Activated gamma-delta T cell treated with Interleukin-2 at 50 U/mL for 16 hours (primary cell): Measurements from ENCODE around the gene LOX.
"Not testable (repeated sequence)": the region's sequence is repeated elsewhere in the genome, so short reads cannot be mapped to it uniquely, and the experiment has no call there.

Experiments
- DNase-seq: peaks from one replicate; pipeline ENCODE4 v3.0.0-alpha.2; 2020

LOX gene

DNA sequence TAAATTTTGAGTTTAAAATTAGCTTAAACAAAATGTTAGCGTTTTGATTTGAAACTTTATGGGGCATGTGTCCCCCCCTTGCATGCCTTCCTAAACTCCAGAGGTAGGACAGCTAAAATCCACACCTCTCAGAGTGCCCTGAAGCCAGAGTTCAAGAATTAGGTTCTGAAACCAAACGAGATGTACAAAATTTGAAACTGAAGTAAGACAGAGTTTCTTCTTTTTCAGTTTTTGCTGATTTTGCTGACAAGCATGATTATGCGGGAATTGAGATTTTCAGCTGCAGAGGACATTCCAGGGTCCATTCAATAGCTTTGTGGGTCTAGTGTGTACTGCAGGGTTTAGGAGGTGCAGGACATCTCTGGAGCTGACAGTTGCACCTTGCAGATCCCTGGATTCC, 17.1 kb upstream of the LOX start:
- DNase-seq: no peak

DNA sequence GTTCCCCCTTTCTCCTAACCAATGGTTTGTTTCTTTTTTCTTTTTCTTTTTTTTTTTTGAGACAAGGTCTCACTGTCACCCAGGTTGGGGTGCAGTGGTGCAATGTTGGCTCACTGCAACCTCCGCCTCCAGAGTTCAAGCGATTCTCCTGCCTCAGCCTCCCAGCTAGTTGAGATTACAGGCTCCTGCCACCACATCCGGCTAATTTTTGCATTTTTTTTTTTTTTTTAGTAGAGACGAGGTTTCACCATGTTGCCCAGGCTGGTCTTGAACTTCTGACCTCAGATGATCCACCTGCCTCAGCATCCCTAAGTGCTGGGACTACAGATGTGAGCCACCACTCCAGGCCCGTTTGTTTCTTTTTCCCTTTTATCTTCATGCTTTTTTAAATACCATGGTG, 16.2 kb upstream of the LOX start:
- DNase-seq: not testable (repeated sequence)

DNA sequence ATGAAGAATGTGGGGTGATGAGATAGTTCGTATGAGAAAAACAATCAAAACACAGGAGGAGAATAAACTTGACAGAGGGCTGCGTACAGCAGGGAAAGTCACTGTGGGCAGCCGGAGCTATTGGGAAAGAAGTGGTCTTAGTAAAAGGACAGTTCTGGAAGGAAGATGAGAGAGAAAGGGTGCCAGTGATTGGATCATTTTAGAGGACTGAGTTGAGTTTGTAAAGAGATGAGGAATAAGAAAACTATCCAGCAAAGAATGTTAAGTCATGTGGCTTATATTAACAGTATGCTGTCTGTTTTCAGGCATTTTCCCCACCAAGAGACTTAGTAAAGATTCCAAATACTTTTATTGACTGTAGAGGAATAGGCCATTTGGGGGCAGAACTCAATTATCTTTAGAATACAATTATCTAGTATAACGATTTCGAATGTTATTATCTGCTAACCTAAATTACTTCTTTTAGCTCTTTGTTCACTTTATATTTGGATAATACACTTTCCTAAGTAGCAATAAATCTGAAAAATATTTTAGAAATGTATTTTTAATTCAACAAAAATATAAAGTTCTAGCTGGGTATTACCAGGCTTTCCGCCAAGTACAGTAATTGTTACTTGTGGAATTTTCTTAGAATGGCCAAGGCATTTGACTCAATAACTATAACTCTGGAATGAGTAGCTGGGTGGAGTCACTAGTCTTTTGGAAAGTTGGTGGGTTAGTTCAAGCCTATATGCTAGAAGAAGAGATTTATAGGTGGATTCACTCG, 15.5 kb upstream of the LOX start:
- no peak for DNase-seq

DNA sequence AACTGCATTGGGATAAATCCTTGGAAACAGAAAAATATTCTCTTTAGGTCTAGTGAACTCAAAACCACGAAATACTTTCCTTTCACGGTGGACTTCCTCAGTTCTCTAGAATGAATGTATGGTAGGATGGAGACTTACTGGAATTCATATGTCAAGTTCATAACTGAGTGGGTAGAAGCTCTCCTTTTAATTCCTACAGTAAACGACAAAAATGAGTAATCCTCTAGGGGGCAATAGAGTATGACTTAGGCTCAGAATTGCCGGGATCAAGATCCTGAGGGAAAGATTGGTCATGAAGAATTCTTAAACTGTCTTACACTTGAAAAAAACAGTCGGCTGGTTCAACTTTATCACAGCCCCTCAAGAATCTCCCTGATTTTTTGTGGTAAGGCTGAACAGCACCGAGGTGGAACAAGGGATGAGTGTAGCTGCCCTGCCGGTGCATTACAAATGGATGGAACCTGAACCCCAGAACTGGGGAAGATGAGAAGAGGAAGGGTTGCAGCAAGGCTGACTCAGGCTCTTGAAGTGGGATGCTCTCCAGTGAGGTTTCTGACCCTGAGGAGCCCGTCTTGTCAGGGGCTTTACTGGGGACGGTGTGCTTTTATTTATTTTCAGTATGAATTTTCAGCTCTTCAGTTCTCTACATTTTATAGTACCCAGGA, 14.0 kb upstream of the LOX start:
- no peak for DNase-seq

DNA sequence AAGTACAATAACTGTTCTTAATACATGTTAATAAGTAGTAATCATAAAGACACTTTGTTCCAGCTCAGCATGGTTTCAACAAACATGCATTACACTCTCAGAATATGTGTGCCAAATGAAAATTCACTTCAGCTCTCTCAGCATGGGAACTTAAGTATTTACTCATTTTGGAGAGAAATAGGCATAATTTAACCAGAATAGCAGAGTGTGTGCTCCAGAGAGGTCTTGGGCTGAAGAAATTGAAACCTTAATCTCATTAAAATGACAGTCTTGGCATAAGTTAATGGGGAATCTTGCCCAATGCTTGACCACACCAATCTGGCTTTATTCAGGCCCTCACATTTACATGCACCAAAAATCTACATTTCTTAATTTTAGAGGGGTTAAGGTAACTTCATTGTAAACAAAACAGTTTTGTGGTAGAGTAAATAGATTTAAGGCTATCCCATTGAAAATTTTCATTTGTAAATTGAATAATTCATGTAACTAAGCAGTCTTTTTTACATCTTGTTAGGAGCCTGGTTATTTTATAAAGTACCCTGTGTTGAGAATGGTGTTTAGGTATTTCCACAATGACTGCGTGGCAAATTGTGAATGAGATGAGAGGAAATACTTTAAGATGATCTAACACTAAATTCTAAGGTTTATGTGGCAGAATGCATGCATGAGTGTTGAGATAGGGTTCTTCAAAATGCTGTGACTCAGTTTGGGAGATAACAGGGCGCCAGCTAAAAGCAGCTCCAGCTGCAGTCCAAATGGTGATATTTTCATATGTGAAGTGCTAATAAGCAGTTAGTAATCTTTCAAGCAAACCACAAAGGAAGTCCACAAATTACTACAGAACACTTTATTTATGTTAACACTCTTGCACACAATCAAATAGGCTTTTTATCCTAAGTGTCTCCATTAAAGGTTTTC, 11.3 kb upstream of the LOX start:
- DNase-seq: no peak

DNA sequence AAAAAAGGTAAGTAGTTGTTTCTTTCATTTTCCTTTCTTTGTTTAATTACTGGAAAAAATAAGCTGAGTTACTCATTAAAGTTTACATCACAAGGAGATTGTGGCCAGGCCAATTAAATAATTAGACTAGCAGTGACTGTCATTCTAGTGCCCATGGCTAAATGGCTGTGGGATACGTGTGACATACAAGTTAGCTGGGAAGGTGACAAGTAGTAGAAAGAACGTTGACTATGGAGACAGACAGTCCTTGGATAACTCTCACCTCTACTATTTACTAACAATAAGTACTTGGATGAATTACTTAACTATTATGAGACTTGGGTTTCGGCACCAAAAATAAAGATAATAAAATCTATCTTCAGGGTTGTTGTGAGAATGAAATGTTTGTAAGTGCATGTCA, 7.0 kb upstream of the LOX start:
- no peak for DNase-seq

DNA sequence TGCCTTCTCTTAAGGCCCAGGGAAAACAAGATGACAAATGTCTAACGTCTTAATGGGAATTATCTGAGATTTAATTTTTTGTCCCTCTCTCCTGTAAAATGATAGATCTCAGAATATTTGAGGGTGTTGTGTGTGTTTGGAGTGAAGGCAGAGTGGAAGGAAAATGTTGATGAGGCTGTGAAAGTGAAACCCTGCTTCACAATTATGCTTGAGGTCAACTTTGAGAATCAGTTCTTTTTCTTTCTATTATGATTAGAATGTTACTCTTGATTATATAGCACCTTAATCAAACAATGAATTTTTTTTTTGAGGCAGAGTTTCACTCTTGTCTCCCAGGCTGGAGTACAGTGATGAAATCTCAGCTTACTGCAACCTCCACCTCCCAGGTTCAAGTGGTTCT, 5.5 kb upstream of the LOX start:
- DNase-seq: no peak

DNA sequence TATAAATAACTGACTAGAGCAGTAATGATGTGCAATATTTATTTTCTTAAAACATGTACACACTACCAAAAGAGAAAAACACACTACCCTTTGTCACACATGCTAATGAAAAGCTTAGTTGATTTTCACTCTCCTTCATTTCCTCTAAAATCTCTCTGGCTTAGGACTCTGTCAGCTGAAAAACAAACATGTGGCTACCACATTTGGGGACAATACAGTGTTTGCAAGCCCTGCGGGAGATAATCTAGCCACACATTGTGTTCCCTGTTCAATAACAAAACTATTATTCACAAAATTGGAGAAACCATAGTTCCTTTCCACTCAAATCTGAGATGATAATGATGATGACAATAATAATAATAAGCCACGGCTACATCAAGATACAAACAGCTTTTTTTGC, 3.5 kb upstream of the LOX start:
- no peak for DNase-seq

DNA sequence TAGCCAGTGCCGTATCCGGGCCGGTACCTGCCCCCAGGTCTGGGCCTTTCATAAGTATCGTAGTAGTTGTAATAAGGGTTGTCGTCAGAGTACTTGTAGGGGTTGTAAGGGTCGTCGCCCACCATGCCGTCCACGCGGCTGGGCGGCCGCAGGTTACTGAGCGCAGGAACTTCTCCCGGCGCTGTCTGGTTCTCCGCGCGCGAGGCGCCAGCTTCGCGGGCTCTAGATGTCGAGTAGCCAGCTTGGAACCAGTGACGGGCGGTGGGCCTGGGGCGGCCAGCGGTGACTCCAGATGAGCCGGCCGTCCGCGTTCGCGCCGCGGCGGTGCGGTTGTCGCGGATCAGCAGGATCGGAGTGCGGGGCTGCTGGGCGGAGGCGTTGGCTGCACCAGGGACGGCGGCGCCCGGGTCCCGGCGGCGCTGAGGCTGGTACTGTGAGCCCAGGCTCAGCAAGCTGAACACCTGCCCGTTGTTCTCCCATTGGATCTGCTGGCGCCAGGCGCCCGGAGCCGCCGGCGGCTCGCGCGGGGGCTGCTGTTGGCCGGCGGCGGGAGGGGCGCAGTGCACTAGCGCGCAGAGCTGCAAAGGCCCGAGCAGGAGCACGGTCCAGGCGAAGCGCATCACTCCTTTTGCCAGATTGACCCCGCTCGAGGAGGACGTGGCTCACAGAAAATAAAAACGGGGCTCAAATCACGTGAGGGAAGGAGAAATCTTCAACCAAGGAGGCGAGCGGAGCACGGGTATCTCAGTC, 518 bp downstream of the LOX start:
- no peak for DNase-seq

DNA sequence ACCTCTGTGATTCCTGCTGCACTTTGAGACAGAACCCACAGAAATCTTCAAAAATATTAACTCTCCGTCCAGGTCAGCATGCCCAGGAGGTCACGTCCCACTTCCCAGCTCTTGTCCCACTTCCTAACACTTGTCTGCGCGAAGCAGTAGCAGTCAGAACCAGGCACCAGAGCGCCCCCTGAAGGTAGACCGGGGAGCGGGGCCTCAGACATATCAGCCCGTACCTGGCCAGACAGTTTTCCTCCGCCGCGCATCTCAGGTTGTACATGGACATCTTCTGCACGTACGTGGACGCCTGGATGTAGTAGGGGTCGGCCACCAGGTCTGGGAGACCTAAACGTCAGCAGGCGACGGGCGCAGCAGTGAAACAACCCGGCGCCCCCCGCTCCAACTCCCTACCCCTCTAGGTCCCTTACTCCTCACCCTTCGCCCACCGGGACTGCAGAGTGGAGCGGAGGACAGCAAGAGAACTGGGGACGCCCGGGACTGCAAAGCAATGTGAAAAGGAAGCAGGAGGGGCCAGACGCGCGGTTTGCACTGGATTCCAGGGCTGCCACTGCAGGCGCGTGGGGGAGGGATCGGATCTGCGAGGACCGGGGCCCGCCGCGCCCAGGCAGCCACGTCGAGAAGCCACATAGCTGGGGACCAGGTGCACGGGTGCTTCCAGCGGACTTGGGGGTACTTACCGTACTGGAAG, 1.2 kb downstream of the LOX start:
- DNase-seq: no peak

DNA sequence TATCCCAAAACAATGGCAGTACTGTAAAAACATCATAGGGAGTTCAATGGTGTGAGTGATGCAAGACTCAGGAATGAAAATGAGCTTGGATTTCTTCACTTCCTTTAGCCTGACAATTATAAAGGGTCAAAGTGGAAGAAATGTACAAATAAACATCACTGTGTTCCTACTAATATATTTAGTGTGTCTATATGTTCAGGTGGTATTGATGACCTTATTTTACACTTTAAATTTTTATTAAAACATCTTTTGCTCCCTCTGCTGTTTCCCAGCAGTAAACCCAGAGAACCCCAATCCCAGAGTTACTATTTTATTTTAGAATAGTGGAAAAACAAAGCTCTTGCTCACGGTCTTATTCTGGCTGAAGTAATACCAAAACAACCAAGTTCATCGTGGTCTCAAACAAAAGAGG, 2.0 kb downstream of the LOX start:
- DNase-seq: no peak

DNA sequence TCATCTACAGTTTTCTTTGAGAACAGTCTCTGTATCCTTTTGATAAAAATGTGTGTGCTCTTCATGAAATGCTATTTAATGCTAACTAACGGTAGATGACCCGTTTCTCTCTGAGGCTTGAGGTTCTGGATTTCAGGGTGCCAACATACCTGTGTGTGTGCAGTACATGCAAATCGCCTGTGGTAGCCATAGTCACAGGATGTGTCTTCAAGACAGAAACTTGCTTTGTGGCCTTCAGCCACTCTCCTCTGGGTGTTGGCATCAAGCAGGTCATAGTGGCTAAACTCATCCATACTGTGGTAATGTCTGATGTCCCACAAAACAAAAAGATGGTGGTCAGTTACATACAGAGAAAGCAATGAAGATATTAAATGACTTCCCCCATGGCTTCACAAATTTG, 4.2 kb downstream of the LOX start:
- no peak for DNase-seq

DNA sequence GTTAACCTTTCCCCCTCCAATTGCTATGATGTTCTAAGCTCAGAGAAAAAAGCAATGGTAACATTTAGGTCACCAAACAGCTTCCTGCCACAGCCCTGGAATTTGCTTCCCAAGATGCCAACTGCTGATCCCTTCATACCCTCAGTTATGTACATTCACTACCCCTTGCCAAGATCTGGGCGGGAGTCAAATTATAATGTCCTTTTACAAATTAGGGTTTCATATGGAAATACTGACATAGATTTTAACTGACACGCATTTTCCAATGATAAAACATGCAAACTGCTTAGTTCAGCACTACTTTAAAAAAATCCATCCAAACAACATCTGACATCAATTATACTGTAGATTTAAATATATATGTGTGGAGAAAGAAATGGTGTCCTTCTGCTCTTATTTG, 5.0 kb downstream of the LOX start:
- DNase-seq: no peak

DNA sequence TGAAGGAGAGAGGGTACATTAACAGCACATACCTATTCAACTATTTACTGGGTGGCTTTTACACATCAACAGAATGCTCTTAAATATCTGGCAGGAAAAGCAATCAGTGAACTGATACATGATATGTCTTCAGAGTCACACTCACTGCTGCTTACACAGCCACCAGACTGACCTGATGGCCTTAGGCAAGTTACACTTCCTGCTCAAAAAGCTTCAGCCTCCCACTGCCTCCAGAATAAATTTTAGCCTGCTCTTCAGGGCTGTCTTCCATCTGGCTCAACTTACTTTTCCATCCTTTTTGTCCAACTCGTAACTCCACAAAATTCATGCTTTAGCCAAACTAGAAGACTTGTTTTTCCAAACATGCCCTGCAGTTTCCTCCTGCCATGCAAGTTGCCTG, 10.7 kb downstream of the LOX start:
- no peak for DNase-seq

DNA sequence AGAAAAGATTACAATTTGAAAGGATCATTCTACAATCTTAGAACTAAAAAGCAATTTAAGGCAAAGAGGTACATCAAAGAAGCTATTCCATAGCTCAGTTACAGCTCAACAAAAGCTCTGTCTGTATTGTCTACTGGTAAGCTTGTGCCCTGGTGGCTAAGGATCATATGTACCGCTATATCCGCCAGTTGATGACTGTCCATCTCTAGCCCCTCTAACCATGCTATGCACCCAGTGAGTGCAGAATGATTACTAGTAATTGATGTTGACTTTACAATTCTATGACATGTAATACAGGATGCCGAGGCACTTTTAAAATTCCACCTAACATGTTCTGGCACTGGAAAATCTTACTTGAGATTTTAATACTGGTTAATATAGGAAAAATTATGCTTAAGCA, 13.1 kb downstream of the LOX start:
- DNase-seq: no peak

DNA sequence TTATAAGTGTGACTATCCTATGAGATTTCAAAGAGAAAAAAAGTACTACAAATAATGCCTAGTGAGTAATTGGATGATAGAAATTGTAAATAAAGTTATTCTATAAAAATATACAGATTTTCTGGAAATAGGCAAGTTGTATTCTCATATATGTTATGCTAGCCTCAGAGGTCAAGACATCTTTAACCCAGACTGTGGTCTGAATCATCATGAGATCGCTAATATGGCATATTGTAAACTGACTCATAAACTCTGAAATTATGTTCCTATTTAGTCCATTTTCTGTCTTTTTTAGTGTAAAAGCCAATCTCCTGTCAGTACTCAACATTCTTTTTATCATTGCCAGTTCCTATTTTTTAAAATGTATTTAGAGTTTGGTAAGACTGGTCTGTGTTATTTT, 14.2 kb downstream of the LOX start:
- DNase-seq: no peak

DNA sequence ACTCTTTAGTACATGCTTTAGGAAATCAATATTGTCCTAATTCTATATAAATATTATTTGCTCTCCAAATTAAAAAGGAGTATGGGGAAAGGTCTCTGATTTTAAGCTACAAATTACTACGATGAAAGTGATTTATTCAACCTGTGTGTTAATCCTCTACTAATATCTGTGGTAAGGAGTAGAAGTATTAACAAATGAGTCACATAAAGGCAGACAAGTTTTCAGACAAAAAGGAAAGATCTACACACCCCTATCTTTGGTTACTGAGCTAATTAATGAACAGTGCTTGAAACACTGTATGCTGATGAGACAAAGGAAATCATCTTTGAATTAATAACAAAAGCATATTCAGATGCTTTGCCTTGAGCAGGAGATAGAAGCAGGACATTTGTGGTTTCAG, 15.9 kb downstream of the LOX start:
- DNase-seq: no peak

DNA sequence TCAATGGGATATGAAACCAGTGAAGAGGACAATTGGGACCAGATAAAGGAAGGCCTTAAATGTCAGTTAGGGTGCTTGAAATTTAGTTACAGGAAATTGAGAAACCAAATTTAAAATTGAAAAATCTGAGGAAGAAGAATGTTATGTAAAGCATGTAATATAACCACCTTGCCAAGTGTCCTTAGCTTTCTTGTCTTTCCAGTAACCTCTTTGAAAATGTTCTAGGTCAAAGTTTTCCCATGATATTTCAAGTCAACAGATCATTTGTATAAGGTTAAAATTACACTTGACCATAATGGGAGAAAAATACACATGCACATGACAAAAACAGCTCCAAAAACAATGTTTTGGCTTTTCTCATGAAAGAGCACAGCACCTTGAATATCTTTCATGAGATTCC, 21.1 kb downstream of the LOX start:
- no peak for DNase-seq

DNA sequence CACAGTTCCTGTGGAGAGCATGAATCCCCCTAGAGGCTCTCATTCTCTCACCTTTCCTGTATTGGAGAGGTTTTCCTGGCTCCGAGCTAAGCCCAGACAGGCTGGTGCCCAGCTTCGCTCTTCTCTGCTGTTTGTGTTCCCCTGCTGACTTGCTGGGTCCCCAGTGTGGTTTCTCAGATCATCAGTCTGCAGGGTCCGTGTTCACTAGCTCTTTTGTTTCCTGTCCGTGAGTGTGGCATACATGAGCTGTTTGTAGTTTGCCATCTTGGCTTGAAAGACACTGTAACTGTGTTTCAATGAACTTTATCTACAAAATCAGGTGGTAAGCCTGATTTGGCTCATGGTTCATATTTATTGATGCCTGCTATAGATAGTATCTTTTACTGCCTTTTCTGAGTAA, 23.8 kb downstream of the LOX start:
- no peak for DNase-seq

DNA sequence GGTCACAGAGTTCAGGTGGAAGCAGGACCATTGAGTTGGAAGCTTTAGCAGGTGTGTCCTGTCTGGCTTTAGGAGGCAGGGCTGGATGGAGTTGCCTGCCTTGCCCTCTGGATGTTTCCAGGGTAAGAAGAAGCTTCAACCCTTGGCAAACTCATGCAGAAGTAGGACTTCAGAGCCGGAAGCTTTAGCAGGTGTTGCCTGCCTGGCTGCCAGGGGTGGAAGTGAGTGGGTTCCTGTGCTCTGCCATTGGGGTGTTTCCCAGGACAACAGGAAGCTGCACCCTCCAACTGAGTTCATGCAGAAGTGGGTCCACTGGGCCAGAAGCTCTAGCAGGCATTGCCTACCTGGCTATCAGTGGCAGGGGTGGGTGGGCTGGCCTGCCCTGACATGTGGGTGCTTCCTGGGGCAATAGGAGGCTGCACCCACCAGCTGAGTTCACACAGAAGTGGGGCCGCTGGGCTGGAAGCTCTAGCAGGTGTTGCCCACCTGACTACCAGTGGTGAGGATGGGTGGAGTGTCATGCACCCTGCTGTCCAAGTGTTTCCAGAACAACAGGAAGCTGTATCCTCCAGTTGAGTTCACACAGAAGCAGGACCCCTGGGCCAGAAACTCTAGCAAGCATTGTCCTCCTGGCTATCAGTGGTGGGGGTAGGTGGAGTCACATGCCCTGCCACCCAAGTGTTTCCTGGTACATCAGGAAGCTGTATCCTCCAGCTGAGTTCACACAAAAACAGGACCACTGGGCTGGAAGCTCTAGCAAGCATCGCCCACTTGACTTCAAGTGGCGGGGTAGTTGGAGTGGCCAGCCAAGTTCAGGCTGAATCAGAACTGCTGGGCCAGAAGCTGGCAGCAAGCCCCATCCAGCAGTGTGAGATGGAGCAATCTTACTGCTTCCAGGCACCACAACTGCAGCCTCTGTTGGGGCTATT, 24.6 kb downstream of the LOX start:
- no peak for DNase-seq

DNA sequence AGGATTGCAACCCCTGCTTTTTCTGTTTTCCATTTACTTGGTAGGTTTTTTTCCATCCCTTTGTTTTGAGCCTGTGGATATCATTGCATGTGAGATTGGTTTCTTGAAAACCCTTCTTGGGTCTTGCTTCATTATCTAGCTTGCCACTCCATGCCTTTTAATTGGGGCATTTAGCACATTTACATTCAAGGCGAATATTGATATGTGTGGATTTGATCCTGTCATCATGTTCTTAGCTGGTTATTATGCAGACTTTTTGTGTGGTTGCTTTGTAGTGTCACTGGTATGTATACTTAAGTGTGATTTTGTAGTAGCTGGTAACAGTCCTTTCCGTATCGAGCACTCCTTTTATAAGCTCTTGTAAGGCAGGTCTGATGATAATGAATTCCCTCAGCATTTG, 26.5 kb downstream of the LOX start:
- no peak for DNase-seq
